T-cell (primary cell): Measurements from ENCODE around the gene WNT3A. TPM values are rescaled to one million over a fixed set of nuclear protein-coding genes. Genes with fewer than 3 reads are reported as not detected.

Experiments
- ATAC-seq, 4 experiments: fragments of 200-7000 bp in 3 of 4; fragments of 150-1000 bp in 1 of 4; cut with Tn5 transposase; replicated peaks in 1 of 4; 1 replicate in 3 of 4; 2 replicates in 1 of 4; pipeline ENCODE4 v1.10.0; 2021; ENCODE audit warnings: moderate library complexity in 3 of 4, mild to moderate bottlenecking in 2 of 4, moderate number of reproducible peaks in 1 of 4
- CTCF ChIA-PET, 2 donors: fragments of 300-600 bp; sonication (Branson Sonifier 250); formaldehyde crosslinking; loops; one replicate each; lab custom pipeline; 2022; ENCODE audit warnings: antibody characterized with exemption in 2 of 2; lab: Charles Lee
- POLR2A ChIA-PET, 2 donors: fragments of 300-600 bp; sonication (Branson Sonifier 250); formaldehyde crosslinking; loops; one replicate each; lab custom pipeline; 2022; ENCODE audit warnings: antibody characterized with exemption in 2 of 2; lab: Charles Lee
- DNase-seq, 35 experiments: peaks; one replicate each; pipeline versions ENCODE4 v3.0.0 to v3.0.0-alpha.2; 2013 to 2023
- H3K27ac ChIP-seq: one replicate; pipeline ENCODE4 v1.5.1; 2013; ENCODE audit warnings: low read length
- H3K27me3 ChIP-seq, 2 experiments: replicated peaks in 1 of 2; 1 replicate in 1 of 2; 2 replicates in 1 of 2; pipeline versions ENCODE4 v1.6.1 to v1.7.0; 2013; ENCODE audit warnings: low read length in 1 of 2, mixed read lengths in 1 of 2; ENCODE audit not compliant: control insufficient read depth in 2 of 2, insufficient read depth in 2 of 2; ENCODE audit errors: extremely low read depth in 1 of 2
- H3K36me3 ChIP-seq, 2 donors: 1 replicate in 1 of 2; 2 replicates in 1 of 2; pipeline versions ENCODE4 v1.6.1 to v1.7.0; 2013; ENCODE audit warnings: low read length in 1 of 2; ENCODE audit not compliant: control insufficient read depth in 2 of 2, insufficient read depth in 1 of 2; ENCODE audit errors: extremely low read depth in 1 of 2
- H3K4me1 ChIP-seq, 2 experiments: 1 replicate in 1 of 2; 2 replicates in 1 of 2; pipeline versions ENCODE4 v1.6.1 to v1.7.0; 2013; ENCODE audit warnings: low read length in 2 of 2, mixed read lengths in 1 of 2; ENCODE audit not compliant: insufficient read depth in 2 of 2, control insufficient read depth in 1 of 2; ENCODE audit errors: extremely low read depth in 1 of 2
- H3K4me3 ChIP-seq, 2 donors: 1 replicate in 1 of 2; 2 replicates in 1 of 2; pipeline versions ENCODE4 v1.5.1 to v1.7.0; 2013; ENCODE audit warnings: mild to moderate bottlenecking in 2 of 2, low read length in 1 of 2, moderate library complexity in 1 of 2; ENCODE audit not compliant: control insufficient read depth in 1 of 2; ENCODE audit errors: extremely low read depth in 1 of 2
- H3K9me3 ChIP-seq: 2 replicates; pipeline ENCODE4 v1.7.0; 2013
- H3K27ac Mint-ChIP-seq, 2 donors: one replicate each; pipeline ENCODE4 v1.8.0; 2020 to 2021; ENCODE audit warnings: mild to moderate bottlenecking in 2 of 2, mixed read lengths in 2 of 2
- H3K27me3 Mint-ChIP-seq, 2 donors: one replicate each; pipeline ENCODE4 v1.8.0; 2021 to 2022; ENCODE audit warnings: mixed read lengths in 2 of 2
- H3K36me3 Mint-ChIP-seq: one replicate; pipeline ENCODE4 v1.8.0; 2021; ENCODE audit warnings: mixed read lengths
- H3K4me1 Mint-ChIP-seq, 3 donors: one replicate each; pipeline ENCODE4 v1.8.0; 2020 to 2022; ENCODE audit warnings: mixed read lengths in 3 of 3, mild to moderate bottlenecking in 1 of 3
- H3K4me3 Mint-ChIP-seq, 3 donors: one replicate each; pipeline ENCODE4 v1.8.0; 2020 to 2022; ENCODE audit warnings: mild to moderate bottlenecking in 3 of 3, mixed read lengths in 3 of 3, moderate library complexity in 3 of 3
- H3K9me3 Mint-ChIP-seq, 3 donors: one replicate each; pipeline ENCODE4 v1.8.0; 2020 to 2022; ENCODE audit warnings: mixed read lengths in 3 of 3
- WGBS: methylation state at CpG from one replicate; pipeline ENCODE4 v1.1.5; 2013; ENCODE audit warnings: missing lambda C conversion rate; ENCODE audit not compliant: insufficient coverage; 5-methylcytosine and 5-hydroxymethylcytosine counted together
- total RNA-seq, 35 experiments: library from RNA in 6 of 35; stranded (reverse) in 6 of 35; fragments of 120-200 nt in 1 of 35; gene quantifications; one replicate each; pipeline versions ENCODE4 v1.2.1 to v1.2.4 and lab custom pipeline; 2013 to 2026

Gene WNT3A
- total RNA-seq, 5 donors from 2014 or later (not counting 1 experiment from before 2014, with no cell fraction given) = 0.10 to 0.28 TPM; not detected in 3

GRCh38 chr1:228035844-228036243 is 29.0 kb downstream of the WNT3A start:
- WGBS = 54% methylated on average over 2 of the region's 5 CpGs
- Mint-ChIP-seq H3K4me3 (peak overlapping the region in 1 of 3 donors; percentile 6), H3K27me3 (peaks cover 48 to 64% of the 10 kb centered on the region in 2 donors), H3K9me3 (peaks cover 0 to 4% (median 3%) of the 10 kb centered on the region in 3 donors), H3K36me3 (no peaks in the 10 kb centered on the region), H3K27ac (no peak overlapping the region), H3K4me1 (peaks cover 0 to 2% (median 0%) of the 10 kb centered on the region in 3 donors)
- ChIA-PET POLR2A (no interaction called here), CTCF (no interaction called here)
- no peak overlapping the region for H3K4me3 ChIP-seq
- H3K9me3 ChIP-seq = no peaks in the 10 kb centered on the region
- DNase-seq = peak in 1 of 35 experiments; percentile 8
- H3K27me3 ChIP-seq = peaks cover 5 to 72% of the 10 kb centered on the region in 2 experiments
- H3K4me1 ChIP-seq = peaks cover 0 to 9% of the 10 kb centered on the region in 2 experiments
- no peak for ATAC-seq
- no peaks in the 10 kb centered on the region for H3K36me3 ChIP-seq
- H3K27ac ChIP-seq = no peak overlapping the region

- WGBS = 96% methylated on average over 8 of the region's 8 CpGs
- no peaks in the 10 kb centered on the region for H3K9me3 ChIP-seq
- H3K4me3 ChIP-seq = no peak overlapping the region
- Mint-ChIP-seq H3K27me3 (peaks cover 39 to 55% of the 10 kb centered on the region in 2 donors), H3K36me3 (no peaks in the 10 kb centered on the region), H3K9me3 (peaks cover 0 to 4% (median 3%) of the 10 kb centered on the region in 3 donors), H3K4me1 (peaks cover 0 to 2% (median 0%) of the 10 kb centered on the region in 3 donors), H3K27ac (no peak overlapping the region), H3K4me3 (no peak overlapping the region)
- CTCF ChIA-PET = no interaction called here
- H3K4me1 ChIP-seq = peaks cover 0 to 9% of the 10 kb centered on the region in 2 experiments
- no peak overlapping the region for H3K27ac ChIP-seq
- ATAC-seq (no peak), DNase-seq (peak in 1 of 35 experiments; percentile 20)
- H3K27me3 ChIP-seq = peaks cover 5 to 66% of the 10 kb centered on the region in 2 experiments
- POLR2A ChIA-PET = no interaction called here
- H3K36me3 ChIP-seq = no peaks in the 10 kb centered on the region
Measured at GRCh38 chr1:228036701-228037231, 30.0 kb downstream of the WNT3A start.

GRCh38 chr1:228037401-228038386 is 30.9 kb downstream of the WNT3A start:
- H3K36me3 Mint-ChIP-seq = no peaks in the 10 kb centered on the region
- DNase-seq (peak in 7 of 35 experiments; percentile 7 to 34 (median 13)), ATAC-seq (peak; percentile 38 to 64 (median 58))
- ChIA-PET CTCF (no interaction called here), POLR2A (no interaction called here)
- peak overlapping the region in 1 of 3 donors; percentile 46 for H3K4me3 Mint-ChIP-seq
- Histone ChIP-seq H3K36me3 (no peaks in the 10 kb centered on the region), H3K9me3 (no peaks in the 10 kb centered on the region), H3K27me3 (peaks cover 5 to 61% of the 10 kb centered on the region in 2 experiments), H3K4me1 (peaks cover 0 to 9% of the 10 kb centered on the region in 2 experiments), H3K27ac (no peak overlapping the region), H3K4me3 (peak overlapping the region in 1 of 2 donors; percentile 19)
- WGBS = 6% methylated on average over 69 of the region's 80 CpGs
- H3K27me3 Mint-ChIP-seq = peaks cover 36 to 52% of the 10 kb centered on the region in 2 donors
- peaks cover 0 to 4% (median 3%) of the 10 kb centered on the region in 3 donors for H3K9me3 Mint-ChIP-seq
- H3K4me1 Mint-ChIP-seq = peaks cover 0 to 2% (median 0%) of the 10 kb centered on the region in 3 donors
- no peak overlapping the region for H3K27ac Mint-ChIP-seq

- ChIA-PET CTCF (no interaction called here), POLR2A (no interaction called here)
- H3K4me1 ChIP-seq = peaks cover 0 to 9% of the 10 kb centered on the region in 2 experiments
- H3K36me3 ChIP-seq = no peaks in the 10 kb centered on the region
- H3K27ac Mint-ChIP-seq = no peak overlapping the region
- no peaks in the 10 kb centered on the region for H3K36me3 Mint-ChIP-seq
- no peak overlapping the region for H3K4me3 ChIP-seq
- peaks cover 0 to 2% (median 0%) of the 10 kb centered on the region in 3 donors for H3K4me1 Mint-ChIP-seq
- no peak overlapping the region for H3K4me3 Mint-ChIP-seq
- peaks cover 5 to 61% of the 10 kb centered on the region in 2 experiments for H3K27me3 ChIP-seq
- WGBS = 64% methylated on average over 7 of the region's 11 CpGs
- DNase-seq = peak in 1 of 35 experiments; percentile 15
- no peak overlapping the region for H3K27ac ChIP-seq
- no peaks in the 10 kb centered on the region for H3K9me3 ChIP-seq
- H3K9me3 Mint-ChIP-seq = peaks cover 0 to 1% (median under 1%) of the 10 kb centered on the region in 3 donors
- ATAC-seq = no peak
- H3K27me3 Mint-ChIP-seq = peaks cover 28 to 46% of the 10 kb centered on the region in 2 donors
Measured at GRCh38 chr1:228038387-228039005, 31.7 kb downstream of the WNT3A start.

- Mint-ChIP-seq H3K27me3 (peaks cover 22 to 41% of the 10 kb centered on the region in 2 donors), H3K27ac (no peak overlapping the region), H3K9me3 (no peaks in the 10 kb centered on the region), H3K4me1 (peaks cover 0 to 2% (median 0%) of the 10 kb centered on the region in 3 donors), H3K4me3 (no peak overlapping the region), H3K36me3 (no peaks in the 10 kb centered on the region)
- Histone ChIP-seq H3K27ac (no peak overlapping the region), H3K4me1 (peaks cover 0 to 9% of the 10 kb centered on the region in 2 experiments), H3K4me3 (no peak overlapping the region), H3K9me3 (no peaks in the 10 kb centered on the region), H3K36me3 (no peaks in the 10 kb centered on the region), H3K27me3 (peaks cover 5 to 57% of the 10 kb centered on the region in 2 experiments)
- ATAC-seq = no peak
- CTCF ChIA-PET = no interaction called here
- peak in 1 of 35 experiments; percentile 14 for DNase-seq
- WGBS = 54% methylated on average over 8 of the region's 8 CpGs
- POLR2A ChIA-PET = no interaction called here
Measured at GRCh38 chr1:228039006-228039903, 32.5 kb downstream of the WNT3A start.
